NT2/D1 (cell line): ENCODE results near the gene BAIAP2L2.
"Not testable (repeated sequence)": the region's sequence is repeated elsewhere in the genome, so short reads cannot be mapped to it uniquely, and the experiment has no call there.

ENCODE experiments used
- DNase-seq: peaks from one replicate; pipeline ENCODE4 v3.0.0-alpha.2; 2011; ENCODE audit warnings: low read depth, low spot score
- H3K27me3 ChIP-seq: 2 replicates; pipeline ENCODE4 v1.6.0; 2011; ENCODE audit warnings: mild to moderate bottlenecking; ENCODE audit not compliant: insufficient read length, insufficient read depth
- H3K36me3 ChIP-seq: 2 replicates; pipeline ENCODE4 v1.6.1; 2011; ENCODE audit warnings: mild to moderate bottlenecking, low read length, mixed read lengths; ENCODE audit not compliant: insufficient read depth, insufficient read length
- H3K4me1 ChIP-seq: 2 replicates; pipeline ENCODE4 v1.5.1; 2011; ENCODE audit not compliant: insufficient read depth, insufficient read length
- H3K4me3 ChIP-seq: 2 replicates; pipeline ENCODE4 v1.5.1; 2011; ENCODE audit warnings: low read depth; ENCODE audit not compliant: insufficient read length
- H3K9ac ChIP-seq: 2 replicates; pipeline ENCODE4 v1.6.0; 2011; ENCODE audit warnings: low read depth; ENCODE audit not compliant: insufficient read length
- H3K9me3 ChIP-seq: 2 replicates; pipeline ENCODE4 v1.5.1; 2011; ENCODE audit warnings: mild to moderate bottlenecking, low read length; ENCODE audit not compliant: insufficient read depth
- SUZ12 ChIP-seq: IDR thresholded peaks from 2 replicates; pipeline ENCODE4 v1.6.1; 2011; ENCODE audit not compliant: insufficient read length, insufficient read depth; ENCODE audit errors: extremely low read depth
- YY1 ChIP-seq: IDR thresholded peaks from 2 replicates; pipeline ENCODE4 v1.6.1; 2011; ENCODE audit not compliant: insufficient read length, insufficient read depth
- ZNF274 ChIP-seq: IDR thresholded peaks from 2 replicates; pipeline ENCODE4 v1.6.1; 2011; ENCODE audit warnings: mild to moderate bottlenecking, low read depth, low read length

Gene BAIAP2L2

DNA sequence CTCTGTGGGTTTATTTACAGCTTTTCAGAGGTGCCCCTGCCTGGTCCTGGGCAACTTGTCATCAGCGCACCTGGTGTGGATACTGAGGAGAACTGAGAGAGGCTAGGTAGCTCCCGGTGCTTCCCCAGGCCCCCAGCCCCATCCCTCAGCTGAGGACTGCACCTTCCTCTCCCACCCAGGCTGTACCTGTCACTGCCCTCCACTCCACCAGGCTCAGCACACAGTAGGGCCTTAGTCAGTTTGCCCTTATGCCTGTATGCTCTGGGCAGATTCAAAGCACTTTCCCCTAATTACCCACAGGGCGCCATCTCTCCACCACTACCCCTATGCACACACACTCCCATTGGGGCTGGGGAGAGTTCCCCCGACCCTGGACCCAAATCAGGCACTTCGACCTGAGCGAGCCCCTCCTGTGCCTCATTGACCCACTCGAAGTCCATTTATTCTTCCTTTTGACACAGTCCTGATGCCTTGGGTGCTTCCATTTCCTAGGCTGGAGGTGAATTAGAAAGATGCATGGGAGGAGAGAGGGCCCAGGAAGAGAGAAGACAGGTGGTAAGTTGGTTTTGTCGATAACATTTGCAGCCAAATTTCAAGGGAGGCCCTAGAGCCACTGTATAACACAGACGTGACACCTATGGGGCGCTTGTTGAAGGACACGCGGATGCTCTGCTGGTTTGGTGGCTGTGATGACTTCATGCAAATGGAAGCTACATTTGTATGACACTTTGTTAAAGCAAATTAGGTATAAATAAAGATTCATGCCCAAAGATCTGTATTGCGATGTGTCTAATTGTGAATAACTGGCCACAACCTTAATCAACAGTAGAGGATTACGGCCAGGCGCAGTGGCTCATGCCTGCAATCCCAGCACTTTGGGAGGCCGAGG is 67.1 kb downstream of the BAIAP2L2 start:
- H3K4me1 ChIP-seq, result peaks cover 9% of the 10 kb centered on the region
- no peak for TF ChIP-seq YY1
- no peak for TF ChIP-seq ZNF274
- no peak for TF ChIP-seq SUZ12
- no peak overlapping the region for H3K4me3 ChIP-seq
- no peaks in the 10 kb centered on the region for H3K27me3 ChIP-seq
- no peak for DNase-seq
- no peak overlapping the region for H3K9ac ChIP-seq
- no peaks in the 10 kb centered on the region for H3K9me3 ChIP-seq
- no peaks in the 10 kb centered on the region for H3K36me3 ChIP-seq

DNA sequence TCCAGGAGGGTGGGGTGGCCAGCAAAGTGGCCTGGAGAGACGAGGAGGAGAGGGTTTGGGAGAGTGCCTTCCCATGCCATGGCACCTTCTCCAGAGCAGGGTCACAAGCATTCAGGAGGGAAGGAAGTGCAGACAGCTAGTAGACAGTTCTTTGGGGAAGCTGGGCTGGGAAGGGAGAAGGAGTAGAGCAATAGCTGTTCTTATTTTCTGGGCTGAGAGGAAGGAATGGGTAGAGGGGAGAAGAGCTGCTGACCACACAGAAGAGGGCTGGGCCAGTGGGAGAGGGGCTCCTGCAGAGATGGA is 68.0 kb downstream of the BAIAP2L2 start:
- no peaks in the 10 kb centered on the region for H3K36me3 ChIP-seq
- DNase-seq, result no peak
- H3K4me1 ChIP-seq, result peaks cover 9% of the 10 kb centered on the region
- H3K27me3 ChIP-seq, result no peaks in the 10 kb centered on the region
- no peak overlapping the region for H3K4me3 ChIP-seq
- TF ChIP-seq SUZ12 (no peak), YY1 (no peak), ZNF274 (no peak)
- H3K9me3 ChIP-seq, result no peaks in the 10 kb centered on the region
- H3K9ac ChIP-seq, result no peak overlapping the region

DNA sequence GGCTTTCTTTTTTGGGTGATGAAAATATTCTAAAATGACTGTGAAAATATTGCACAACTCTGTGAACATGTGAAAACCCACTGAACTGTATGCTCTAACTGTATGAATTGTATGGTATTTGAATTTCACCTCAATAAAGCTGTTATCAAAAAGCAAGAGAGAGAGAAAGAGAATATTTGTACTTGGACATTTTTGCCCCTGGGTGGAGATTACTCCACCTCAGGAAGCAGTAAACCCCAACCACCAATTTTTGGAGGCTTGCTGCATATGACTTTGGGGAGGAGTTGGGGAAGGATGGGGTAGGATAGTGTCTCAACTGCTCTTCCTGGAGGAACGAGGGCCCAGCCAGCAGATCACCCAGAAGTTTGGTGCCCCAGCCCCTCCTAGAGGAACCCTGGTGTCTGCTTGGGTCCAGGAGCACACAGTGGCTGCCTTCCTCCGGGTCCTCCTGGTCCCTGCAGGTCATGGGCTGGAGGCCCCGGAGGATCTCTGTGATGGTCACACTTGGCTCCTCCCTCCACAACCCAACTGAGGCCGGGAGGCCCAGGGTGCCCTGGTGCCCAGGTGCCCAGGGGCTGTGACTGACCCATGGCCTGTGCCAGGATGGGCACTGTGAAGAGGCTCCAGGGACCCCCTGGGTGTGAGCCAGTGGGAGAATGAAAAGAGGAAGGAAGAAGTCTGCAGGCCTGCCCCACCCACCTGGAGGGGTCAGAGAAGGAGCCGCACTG is 68.6 kb downstream of the BAIAP2L2 start:
- Histone ChIP-seq H3K9ac (no peak overlapping the region), H3K4me1 (peaks cover 9% of the 10 kb centered on the region), H3K4me3 (no peak overlapping the region), H3K9me3 (no peaks in the 10 kb centered on the region), H3K36me3 (no peaks in the 10 kb centered on the region), H3K27me3 (no peaks in the 10 kb centered on the region)
- no peak for DNase-seq
- TF ChIP-seq ZNF274, result no peak
- no peak for TF ChIP-seq YY1
- TF ChIP-seq SUZ12, result no peak

DNA sequence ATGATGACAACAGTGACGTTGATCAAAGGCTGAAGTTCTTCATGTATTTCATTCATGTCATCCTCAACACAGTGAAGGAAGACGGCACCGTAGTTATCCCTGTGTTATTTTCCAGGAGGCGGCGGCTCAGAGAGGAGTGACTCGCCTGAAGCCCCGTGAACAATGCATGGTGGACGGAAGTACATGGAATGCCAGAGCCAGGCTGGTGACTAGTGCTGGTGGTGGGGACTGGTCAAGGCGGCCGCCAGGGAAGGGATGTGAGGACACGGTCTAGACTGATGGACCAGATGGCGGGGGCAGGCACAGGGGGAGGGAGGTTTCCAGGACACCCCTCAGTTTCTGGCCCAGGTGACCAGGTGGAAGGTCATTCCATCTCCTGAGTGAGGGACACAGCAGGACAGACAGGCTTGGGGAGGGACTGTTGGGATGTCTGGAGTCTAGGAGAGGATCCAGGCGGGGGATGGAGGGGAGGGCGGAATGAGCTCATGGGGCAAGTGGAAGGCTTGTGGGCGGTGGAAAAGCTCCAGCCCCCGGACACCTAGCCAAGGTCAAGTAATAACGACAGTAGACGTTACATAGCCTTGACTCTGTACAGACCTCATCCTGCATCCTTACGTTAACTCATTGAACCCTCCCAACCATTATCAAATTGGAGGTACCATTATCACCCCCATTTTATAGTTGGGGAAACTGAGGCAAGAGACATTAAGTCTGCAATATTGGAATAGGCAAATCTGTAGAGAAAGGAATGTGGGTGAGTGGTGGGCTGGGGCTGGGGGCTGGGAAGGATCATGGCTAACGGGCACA is 69.3 kb downstream of the BAIAP2L2 start:
- no peak overlapping the region for H3K9ac ChIP-seq
- no peak for TF ChIP-seq YY1
- no peak for TF ChIP-seq SUZ12
- no peak for TF ChIP-seq ZNF274
- no peaks in the 10 kb centered on the region for H3K27me3 ChIP-seq
- no peaks in the 10 kb centered on the region for H3K36me3 ChIP-seq
- H3K9me3 ChIP-seq, result no peaks in the 10 kb centered on the region
- no peak for DNase-seq
- H3K4me1 ChIP-seq, result peaks cover 9% of the 10 kb centered on the region
- no peak overlapping the region for H3K4me3 ChIP-seq

DNA sequence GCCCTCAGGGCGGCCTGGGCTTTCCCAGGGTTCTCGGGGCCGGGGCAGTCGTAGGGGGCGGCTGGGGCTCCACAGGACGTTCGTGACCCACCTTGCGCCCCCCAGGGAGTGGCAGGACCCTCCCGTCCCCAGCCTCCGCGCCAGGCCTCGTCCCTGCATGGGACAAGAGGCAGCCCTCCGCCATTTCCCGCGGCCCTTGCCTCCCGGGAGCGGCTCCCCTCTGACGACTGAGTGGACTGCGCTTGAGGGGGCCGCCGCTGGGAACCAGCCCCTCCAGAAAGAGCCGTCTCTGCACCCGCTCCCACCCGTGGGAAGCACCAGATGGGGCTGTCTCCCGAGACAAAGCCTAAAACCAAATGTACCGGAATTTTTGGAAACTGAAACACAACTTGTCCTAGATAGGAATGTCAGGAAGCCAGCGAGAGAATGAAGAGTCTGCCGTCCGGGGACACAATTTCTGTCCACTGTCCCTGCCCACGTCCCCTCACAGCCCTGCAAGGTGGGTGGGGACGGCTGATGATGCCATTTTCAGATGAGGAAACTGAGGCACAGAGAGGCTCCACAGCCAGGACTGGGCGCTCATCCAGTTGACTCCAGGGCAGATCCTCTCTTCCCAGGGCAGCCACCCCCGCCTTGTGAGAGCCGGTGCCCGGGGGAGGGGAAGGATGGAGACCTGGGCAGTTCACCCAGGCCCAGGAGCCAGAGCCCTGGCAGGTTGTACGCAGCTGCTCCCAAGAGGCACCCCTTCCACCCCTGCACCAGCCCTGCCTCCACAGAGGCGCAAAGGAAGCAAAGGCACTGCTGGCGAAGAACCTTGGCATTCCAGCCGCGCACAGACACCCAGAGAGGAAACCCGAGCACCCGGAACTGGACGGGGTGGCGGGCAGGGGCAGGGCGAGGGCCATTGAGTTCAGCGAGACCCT is 71.3 kb downstream of the BAIAP2L2 start:
- Histone ChIP-seq H3K4me3 (no peak overlapping the region), H3K9me3 (no peaks in the 10 kb centered on the region), H3K36me3 (no peaks in the 10 kb centered on the region), H3K27me3 (no peaks in the 10 kb centered on the region), H3K9ac (no peak overlapping the region), H3K4me1 (peaks cover 14% of the 10 kb centered on the region)
- no peak for TF ChIP-seq YY1
- TF ChIP-seq ZNF274, result no peak
- no peak for TF ChIP-seq SUZ12
- no peak for DNase-seq

DNA sequence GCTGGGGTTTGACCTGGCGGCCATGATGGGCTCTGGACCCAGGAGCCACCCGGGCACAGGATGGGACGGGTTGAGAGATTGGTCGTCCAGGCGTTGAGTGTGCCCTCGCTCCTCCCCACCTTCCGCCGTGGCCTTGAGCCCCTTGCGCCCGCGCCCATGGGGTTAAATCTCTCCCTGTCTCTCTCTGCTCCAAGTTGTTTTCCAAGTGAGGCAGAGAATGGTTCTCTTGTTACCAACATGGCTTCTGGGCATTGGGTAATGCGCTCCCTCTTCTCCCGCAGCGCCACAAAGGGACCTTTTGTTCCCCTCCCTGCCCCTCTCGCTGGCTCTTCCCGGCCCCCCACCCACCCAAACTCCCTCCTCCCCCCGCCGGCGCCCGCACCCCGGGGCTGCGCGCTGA is 72.1 kb downstream of the BAIAP2L2 start:
- no peak for TF ChIP-seq ZNF274
- TF ChIP-seq YY1, result no peak
- TF ChIP-seq SUZ12, result no peak
- Histone ChIP-seq H3K4me3 (no peak overlapping the region), H3K36me3 (no peaks in the 10 kb centered on the region), H3K9me3 (no peaks in the 10 kb centered on the region), H3K27me3 (no peaks in the 10 kb centered on the region), H3K9ac (no peak overlapping the region), H3K4me1 (peaks cover 22% of the 10 kb centered on the region)
- no peak for DNase-seq

DNA sequence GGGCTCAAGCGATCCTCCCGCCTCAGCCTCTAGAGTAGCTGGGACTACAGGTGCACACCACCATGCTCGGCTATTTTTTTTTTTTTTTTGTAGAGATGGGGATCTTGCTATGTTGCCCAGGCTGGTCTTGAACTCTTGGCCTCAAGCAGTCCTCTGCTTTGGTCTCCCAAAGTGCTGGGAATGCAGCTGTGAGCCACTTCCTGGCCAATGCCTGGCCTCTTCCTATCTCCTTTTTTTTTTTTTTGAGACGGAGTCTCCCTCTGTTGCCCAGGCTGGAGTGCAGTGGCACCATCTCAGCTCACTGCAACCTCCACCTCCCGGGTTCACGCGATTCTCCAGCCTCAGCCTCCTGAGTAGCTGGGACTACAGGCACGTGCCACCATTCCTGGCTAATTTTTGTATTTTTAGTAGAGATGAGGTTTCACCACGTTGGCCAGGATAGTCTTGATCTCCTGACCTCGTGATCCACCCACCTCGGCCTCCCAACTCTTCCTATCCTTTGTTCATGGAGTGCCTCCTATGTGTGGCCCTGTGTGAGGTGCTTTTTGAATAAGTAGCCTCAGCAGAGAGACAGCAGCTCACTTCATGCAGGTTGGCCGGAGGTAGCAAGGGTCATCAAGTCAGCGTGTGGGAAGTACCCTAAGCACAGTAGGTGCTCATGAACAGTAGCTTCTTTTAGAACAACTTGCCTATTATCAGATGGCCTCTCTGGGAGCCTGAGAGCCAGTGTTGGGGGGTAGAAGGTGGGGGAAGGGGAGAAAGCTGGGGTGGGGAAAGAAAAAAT is 72.9 kb downstream of the BAIAP2L2 start:
- H3K27me3 ChIP-seq, H3K9ac ChIP-seq, H3K4me3 ChIP-seq, H3K9me3 ChIP-seq, H3K36me3 ChIP-seq, DNase-seq: not testable (repeated sequence)
- H3K4me1 ChIP-seq, result peaks cover 26% of the 10 kb centered on the region
